Measurements from ENCODE around the gene DUS2. TPM values are rescaled to one million over a fixed set of nuclear protein-coding genes. Genes with fewer than 3 reads are reported as not detected.
"Not testable (repeated sequence)": the region's sequence is repeated elsewhere in the genome, so short reads cannot be mapped to it uniquely, and the experiment has no call there.

DUS2 gene
- total RNA-seq, 2 donors from 2014 or later: 5.3 to 8.4 TPM

DNA sequence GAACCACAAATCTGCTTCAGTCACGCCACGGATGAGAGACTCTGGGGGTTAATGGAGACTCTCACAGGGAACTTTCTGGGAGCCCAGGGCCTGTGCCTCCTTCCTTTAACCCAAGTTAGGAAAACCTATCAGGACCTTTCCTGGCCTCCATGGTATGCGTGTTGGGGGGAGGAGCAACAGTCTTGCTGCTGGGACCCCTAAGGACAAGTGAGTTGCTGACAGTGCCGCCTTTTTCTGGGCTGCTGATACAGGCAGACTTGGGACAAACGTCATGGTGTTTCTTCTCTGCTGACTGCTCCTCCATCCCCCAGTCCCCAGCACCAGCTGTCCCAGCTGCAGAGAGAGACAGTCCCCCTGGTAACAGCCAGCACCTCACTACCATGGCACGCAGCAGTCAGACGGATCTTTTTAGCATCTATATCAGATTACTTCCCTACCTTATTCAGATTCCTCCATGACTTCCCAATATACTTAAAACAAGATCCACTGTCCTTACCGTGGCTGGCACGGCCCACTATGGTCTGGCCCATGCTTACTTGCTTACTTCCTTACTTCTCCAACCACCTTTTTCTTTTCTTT lies 13.8 kb upstream of the DUS2 start:
- Histone ChIP-seq H3K27ac (no peak overlapping the region), H3K4me3 (no peak overlapping the region), H3K27me3 (replicated peaks; ENCODE audit: insufficient read depth) (no peaks in the 10 kb centered on the region), H3K9me3 (no peaks in the 10 kb centered on the region), H3K4me1 (ENCODE audit: control insufficient read depth in 1 of 2, low read depth in 2 of 2) (no peaks in the 10 kb centered on the region), H3K36me3 (no peaks in the 10 kb centered on the region)
- TF ChIP-seq CTCF (IDR thresholded peaks at IDR 0.05): no peak
- DNase-seq (ENCODE audit: low spot score) (no peak), ATAC-seq (ENCODE audit: insufficient number of reproducible peaks, low FRiP score, low read depth) (no peak)

DNA sequence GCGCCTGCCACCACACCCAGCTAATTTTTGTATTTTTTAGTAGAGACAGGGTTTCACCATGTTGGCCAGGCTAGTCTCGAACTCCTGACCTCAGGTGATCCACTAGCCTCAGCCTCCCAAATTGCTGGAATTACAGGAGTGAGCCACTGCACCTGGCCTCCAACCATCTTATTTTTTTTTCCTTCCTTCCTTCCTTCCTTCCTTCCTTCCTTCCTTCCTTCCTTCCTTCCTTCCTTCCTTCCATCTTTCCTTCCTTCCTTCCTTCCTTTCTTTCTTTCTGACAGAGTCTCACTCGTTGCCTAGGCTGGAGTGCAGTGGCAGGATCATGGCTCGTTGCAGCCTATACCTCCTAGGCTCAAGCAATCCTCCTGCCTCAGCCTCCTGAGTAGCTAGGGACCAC lies 13.2 kb upstream of the DUS2 start:
- not testable (repeated sequence) for H3K9me3 ChIP-seq; H3K27me3 ChIP-seq (replicated peaks; ENCODE audit: insufficient read depth); H3K36me3 ChIP-seq; ATAC-seq (ENCODE audit: insufficient number of reproducible peaks, low FRiP score, low read depth); H3K4me3 ChIP-seq; H3K4me1 ChIP-seq (ENCODE audit: control insufficient read depth in 1 of 2, low read depth in 2 of 2); DNase-seq (ENCODE audit: low spot score); H3K27ac ChIP-seq

GRCh38 chr16:68013440-68013839 lies 9.6 kb upstream of the DUS2 start:
- Histone ChIP-seq H3K27ac (no peak overlapping the region), H3K27me3 (replicated peaks; ENCODE audit: insufficient read depth) (no peaks in the 10 kb centered on the region), H3K4me1 (ENCODE audit: control insufficient read depth in 1 of 2, low read depth in 2 of 2) (no peaks in the 10 kb centered on the region), H3K9me3 (no peaks in the 10 kb centered on the region), H3K4me3 (no peak overlapping the region), H3K36me3 (no peaks in the 10 kb centered on the region)
- DNase-seq (ENCODE audit: low spot score) (no peak), ATAC-seq (ENCODE audit: insufficient number of reproducible peaks, low FRiP score, low read depth) (no peak)
- no peak for TF ChIP-seq CTCF (IDR thresholded peaks at IDR 0.05)

DNA sequence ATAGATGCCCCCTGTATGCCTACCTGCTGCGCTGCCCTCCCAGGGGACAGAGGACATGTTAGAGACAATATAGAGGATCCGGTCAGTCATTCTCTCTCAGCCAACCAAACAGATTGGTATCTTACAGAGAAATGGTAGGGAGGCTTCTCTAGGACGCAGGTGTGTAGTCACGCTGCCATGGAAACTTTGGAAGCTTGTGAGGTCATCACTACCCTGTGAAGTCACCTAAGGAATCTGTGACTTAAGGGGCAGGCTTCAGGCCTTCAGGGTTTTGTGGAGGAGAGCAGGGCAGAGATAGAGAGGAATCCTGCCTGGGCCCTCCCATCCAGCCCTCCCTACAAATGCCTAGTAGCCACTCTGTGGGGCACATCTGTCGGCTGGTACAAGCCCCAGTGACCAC lies 7.4 kb upstream of the DUS2 start, which contains the start of gene DPEP2NB:
DPEP2NB (minus strand) TSS at position 231 of the 400 bp plus-strand sequence; CDS start at position 90, 141 bp downstream.
- no peaks in the 10 kb centered on the region for H3K27me3 ChIP-seq (replicated peaks; ENCODE audit: insufficient read depth)
- TF ChIP-seq CTCF (IDR thresholded peaks at IDR 0.05): no peak

GRCh38 chr16:68019167-68019680 lies 3.9 kb upstream of the DUS2 start:
- H3K4me1 ChIP-seq (ENCODE audit: control insufficient read depth in 1 of 2, low read depth in 2 of 2): peaks cover 20 to 27% of the 10 kb centered on the region in 2 donors
- DNase-seq (ENCODE audit: low spot score): no peak
- H3K9me3 ChIP-seq: no peaks in the 10 kb centered on the region
- H3K4me3 ChIP-seq: no peak overlapping the region
- H3K27me3 ChIP-seq (replicated peaks; ENCODE audit: insufficient read depth): no peaks in the 10 kb centered on the region
- H3K36me3 ChIP-seq: no peaks in the 10 kb centered on the region
- ATAC-seq (ENCODE audit: insufficient number of reproducible peaks, low FRiP score, low read depth): no peak
- TF ChIP-seq CTCF (IDR thresholded peaks at IDR 0.05): no peak
- H3K27ac ChIP-seq: no peak overlapping the region

More for the DNA sequence above, 7.4 kb upstream of the DUS2 start, which contains the start of gene DPEP2NB:
- no peaks in the 10 kb centered on the region for H3K4me1 ChIP-seq (ENCODE audit: control insufficient read depth in 1 of 2, low read depth in 2 of 2)
- no peak within 1 kb of the TSS for H3K4me3 ChIP-seq
- H3K27ac ChIP-seq: no peak within 1 kb of the TSS
- DNase-seq (ENCODE audit: low spot score) (no peak), ATAC-seq (ENCODE audit: insufficient number of reproducible peaks, low FRiP score, low read depth) (no peak)
- no peaks in the 10 kb centered on the region for H3K9me3 ChIP-seq
- no peaks in the 10 kb centered on the region for H3K36me3 ChIP-seq

DNA sequence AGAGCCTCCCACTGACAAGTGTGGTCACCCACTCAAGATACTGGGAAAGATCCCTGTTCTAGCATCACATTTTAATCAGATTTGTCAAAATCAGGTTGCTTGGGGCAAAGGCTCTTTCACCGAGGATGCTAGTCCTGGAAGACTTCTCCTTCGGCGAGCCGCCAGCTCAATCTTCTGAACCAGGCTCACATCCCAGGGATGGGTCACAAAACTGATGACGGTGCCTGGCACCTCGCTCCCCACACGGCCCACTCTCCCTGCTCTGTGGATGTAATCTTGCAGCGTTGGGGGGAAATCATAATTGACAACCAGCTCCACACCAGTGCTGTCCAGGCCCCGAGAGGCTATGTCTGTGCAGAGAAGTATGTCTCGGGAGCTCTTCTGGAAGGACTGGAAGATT lies 1.6 kb upstream of the DUS2 start:
- Histone ChIP-seq H3K4me3 (peak overlapping the region; percentile 88), H3K27me3 (replicated peaks; ENCODE audit: insufficient read depth) (no peaks in the 10 kb centered on the region), H3K36me3 (no peaks in the 10 kb centered on the region), H3K9me3 (no peaks in the 10 kb centered on the region), H3K27ac (no peak overlapping the region), H3K4me1 (ENCODE audit: control insufficient read depth in 1 of 2, low read depth in 2 of 2) (peaks cover 20 to 28% of the 10 kb centered on the region in 2 donors)
- TF ChIP-seq CTCF (IDR thresholded peaks at IDR 0.05): no peak
- DNase-seq (ENCODE audit: low spot score): no peak
- ATAC-seq (ENCODE audit: insufficient number of reproducible peaks, low FRiP score, low read depth): no peak
